ENCODE results near the gene TMEM176B. TPM values are rescaled to one million over a fixed set of nuclear protein-coding genes. Genes with fewer than 3 reads are reported as not detected.
A peak's percentile ranks its signal among the peaks of the same experiment; 100 is the strongest.

TMEM176B gene
- total RNA-seq, 1 experiment from 2014 or later = 0.31 TPM

DNA sequence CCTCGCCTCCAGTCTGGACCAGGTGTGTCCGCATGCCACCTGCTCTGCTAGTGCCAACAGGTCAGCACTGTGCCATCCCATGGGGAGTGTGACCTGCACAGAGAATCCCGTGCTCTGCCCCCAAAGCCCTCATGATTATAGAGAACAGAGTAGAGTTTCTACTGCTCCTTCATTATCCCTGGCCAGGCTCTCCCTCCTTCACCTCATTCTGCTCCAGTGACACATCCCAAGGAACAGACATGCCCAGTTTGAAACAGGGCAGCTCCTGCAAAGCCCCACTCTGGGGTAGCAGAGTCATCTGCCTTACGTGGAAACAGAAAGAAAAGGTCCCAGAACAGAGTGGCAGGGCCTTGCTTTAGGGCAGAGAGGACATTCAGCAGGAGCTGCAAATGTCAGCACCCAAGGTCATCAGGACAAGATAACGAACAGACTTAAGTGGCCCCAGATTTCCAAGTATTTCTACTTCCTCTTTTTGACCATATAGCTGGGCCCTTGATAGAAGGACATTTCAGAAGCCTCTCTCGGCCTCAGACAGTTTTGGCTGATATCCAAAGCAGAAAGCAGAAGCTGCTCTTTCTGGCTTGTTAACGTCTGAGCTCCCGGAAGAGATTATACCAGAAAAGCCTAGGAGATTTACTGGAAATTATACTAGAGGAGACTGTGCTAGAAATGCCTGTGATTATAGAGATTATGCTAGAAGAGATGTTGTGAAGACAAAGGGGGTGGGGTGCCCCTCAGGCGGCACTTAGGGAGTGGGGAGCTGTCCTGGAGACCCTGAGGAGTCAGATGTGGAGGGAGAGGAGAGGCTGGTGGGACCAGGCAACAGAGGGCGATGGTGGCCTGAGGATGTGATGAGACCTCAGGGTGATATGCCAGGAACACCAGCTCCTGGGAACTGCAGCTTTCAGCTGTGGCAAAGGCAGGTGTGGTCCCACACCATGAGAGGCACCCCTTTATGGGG, 12.6 kb downstream of the TMEM176B start:
- ATAC-seq = peak; percentile 65; the same call in 1 of the 2 replicates

DNA sequence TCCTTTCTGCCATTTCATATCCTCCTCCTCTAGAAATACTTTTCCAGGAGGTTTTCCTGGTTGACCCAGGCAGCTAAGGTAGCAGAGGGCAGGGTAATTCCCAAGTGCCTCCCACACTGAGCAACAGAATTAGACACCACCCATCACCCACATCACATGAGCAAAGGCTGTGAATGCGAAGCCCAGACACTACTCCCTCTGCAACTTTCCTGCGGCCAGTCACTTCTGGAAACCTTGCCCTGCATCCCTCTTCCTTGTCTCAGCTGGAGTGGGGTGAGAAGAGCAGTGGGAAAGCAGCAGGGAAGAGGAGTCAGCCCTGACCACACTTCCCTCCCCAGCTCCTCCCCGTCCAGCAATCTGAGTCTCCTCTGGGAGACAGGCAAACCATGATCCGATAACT, 15.2 kb downstream of the TMEM176B start:
- in situ Hi-C loops (cut with HindIII; ENCODE audit: low pct_unique_long_range_greater_than_20kb, low sequenced_read_pairs) (no loop called here), intact Hi-C loops (cut with micrococcal nuclease; ENCODE audit: unreplicated experiment) (loop anchor here (5.0 kb wide), 1 partner anchor 92 kb away; no protein-coding TSS in a partner anchor)
- H3K36me3 ChIP-seq (ENCODE audit: control insufficient read depth, insufficient read depth, low read length) = no peaks in the 10 kb centered on the region
- no peak overlapping the region for H3K4me3 ChIP-seq (ENCODE audit: low read depth in 2 of 2, low read length in 2 of 2)
- DNase-seq (ENCODE audit: low read depth, low spot score) (no peak), ATAC-seq (no peak)
- no TSS peak for BruUV-seq (replicated peaks)
- no peaks in the 10 kb centered on the region for H3K9me3 ChIP-seq (ENCODE audit: control insufficient read depth, insufficient read depth, low read depth, low read length)
- POLR2A ChIA-PET = no interaction called here
- no peak overlapping the region for H3K27ac ChIP-seq (ENCODE audit: low read length)
- H3K27me3 ChIP-seq (ENCODE audit: control insufficient read depth, insufficient read depth, low read length) = peaks cover 5% of the 10 kb centered on the region
- no peaks in the 10 kb centered on the region for H3K4me1 ChIP-seq (ENCODE audit: control insufficient read depth, insufficient read depth, low read length)
- TF ChIP-seq POLR2AphosphoS5 (IDR thresholded peaks at IDR 0.05; ENCODE audit: low read depth, low read length) (no peak), TCF7L2 (IDR thresholded peaks at IDR 0.05; ENCODE audit: low read depth, low read length) (no peak), SIN3A (IDR thresholded peaks at IDR 0.05; ENCODE audit: borderline replicate concordance, insufficient read depth, low read depth, low read length) (no peak)
- TF ChIP-seq, protein P1, sequence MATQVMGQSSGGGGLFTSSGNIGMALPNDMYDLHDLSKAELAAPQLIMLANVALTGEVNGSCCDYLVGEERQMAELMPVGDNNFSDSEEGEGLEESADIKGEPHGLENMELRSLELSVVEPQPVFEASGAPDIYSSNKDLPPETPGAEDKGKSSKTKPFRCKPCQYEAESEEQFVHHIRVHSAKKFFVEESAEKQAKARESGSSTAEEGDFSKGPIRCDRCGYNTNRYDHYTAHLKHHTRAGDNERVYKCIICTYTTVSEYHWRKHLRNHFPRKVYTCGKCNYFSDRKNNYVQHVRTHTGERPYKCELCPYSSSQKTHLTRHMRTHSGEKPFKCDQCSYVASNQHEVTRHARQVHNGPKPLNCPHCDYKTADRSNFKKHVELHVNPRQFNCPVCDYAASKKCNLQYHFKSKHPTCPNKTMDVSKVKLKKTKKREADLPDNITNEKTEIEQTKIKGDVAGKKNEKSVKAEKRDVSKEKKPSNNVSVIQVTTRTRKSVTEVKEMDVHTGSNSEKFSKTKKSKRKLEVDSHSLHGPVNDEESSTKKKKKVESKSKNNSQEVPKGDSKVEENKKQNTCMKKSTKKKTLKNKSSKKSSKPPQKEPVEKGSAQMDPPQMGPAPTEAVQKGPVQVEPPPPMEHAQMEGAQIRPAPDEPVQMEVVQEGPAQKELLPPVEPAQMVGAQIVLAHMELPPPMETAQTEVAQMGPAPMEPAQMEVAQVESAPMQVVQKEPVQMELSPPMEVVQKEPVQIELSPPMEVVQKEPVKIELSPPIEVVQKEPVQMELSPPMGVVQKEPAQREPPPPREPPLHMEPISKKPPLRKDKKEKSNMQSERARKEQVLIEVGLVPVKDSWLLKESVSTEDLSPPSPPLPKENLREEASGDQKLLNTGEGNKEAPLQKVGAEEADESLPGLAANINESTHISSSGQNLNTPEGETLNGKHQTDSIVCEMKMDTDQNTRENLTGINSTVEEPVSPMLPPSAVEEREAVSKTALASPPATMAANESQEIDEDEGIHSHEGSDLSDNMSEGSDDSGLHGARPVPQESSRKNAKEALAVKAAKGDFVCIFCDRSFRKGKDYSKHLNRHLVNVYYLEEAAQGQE (IDR thresholded peaks at IDR 0.05; ENCODE audit: insufficient read depth in 1 of 2, low read depth in 2 of 2, low read length in 1 of 2) = no peak
- TF ChIP-seq, protein P2, sequence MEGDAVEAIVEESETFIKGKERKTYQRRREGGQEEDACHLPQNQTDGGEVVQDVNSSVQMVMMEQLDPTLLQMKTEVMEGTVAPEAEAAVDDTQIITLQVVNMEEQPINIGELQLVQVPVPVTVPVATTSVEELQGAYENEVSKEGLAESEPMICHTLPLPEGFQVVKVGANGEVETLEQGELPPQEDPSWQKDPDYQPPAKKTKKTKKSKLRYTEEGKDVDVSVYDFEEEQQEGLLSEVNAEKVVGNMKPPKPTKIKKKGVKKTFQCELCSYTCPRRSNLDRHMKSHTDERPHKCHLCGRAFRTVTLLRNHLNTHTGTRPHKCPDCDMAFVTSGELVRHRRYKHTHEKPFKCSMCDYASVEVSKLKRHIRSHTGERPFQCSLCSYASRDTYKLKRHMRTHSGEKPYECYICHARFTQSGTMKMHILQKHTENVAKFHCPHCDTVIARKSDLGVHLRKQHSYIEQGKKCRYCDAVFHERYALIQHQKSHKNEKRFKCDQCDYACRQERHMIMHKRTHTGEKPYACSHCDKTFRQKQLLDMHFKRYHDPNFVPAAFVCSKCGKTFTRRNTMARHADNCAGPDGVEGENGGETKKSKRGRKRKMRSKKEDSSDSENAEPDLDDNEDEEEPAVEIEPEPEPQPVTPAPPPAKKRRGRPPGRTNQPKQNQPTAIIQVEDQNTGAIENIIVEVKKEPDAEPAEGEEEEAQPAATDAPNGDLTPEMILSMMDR (IDR thresholded peaks at IDR 0.05) = no peak
- CTCF ChIA-PET = no interaction called here

More for the DNA sequence above, 12.6 kb downstream of the TMEM176B start:
- H3K36me3 ChIP-seq (ENCODE audit: control insufficient read depth, insufficient read depth, low read length) = no peaks in the 10 kb centered on the region
- in situ Hi-C loops (cut with HindIII; ENCODE audit: low pct_unique_long_range_greater_than_20kb, low sequenced_read_pairs) = no loop called here
- CTCF ChIA-PET = no interaction called here
- no peaks in the 10 kb centered on the region for H3K9me3 ChIP-seq (ENCODE audit: control insufficient read depth, insufficient read depth, low read depth, low read length)
- POLR2A ChIA-PET = no interaction called here
- intact Hi-C loops (cut with micrococcal nuclease; ENCODE audit: unreplicated experiment) = no loop called here
- H3K27ac ChIP-seq (ENCODE audit: low read length) = no peak overlapping the region
- no TSS peak for BruUV-seq (replicated peaks)
- peaks cover 13% of the 10 kb centered on the region for H3K27me3 ChIP-seq (ENCODE audit: control insufficient read depth, insufficient read depth, low read length)
- TF ChIP-seq, protein P1 (IDR thresholded peaks at IDR 0.05; ENCODE audit: insufficient read depth in 1 of 2, low read depth in 2 of 2, low read length in 1 of 2) = no peak
- TF ChIP-seq TCF7L2 (IDR thresholded peaks at IDR 0.05; ENCODE audit: low read depth, low read length) (no peak), POLR2AphosphoS5 (IDR thresholded peaks at IDR 0.05; ENCODE audit: low read depth, low read length) (no peak), SIN3A (IDR thresholded peaks at IDR 0.05; ENCODE audit: borderline replicate concordance, insufficient read depth, low read depth, low read length) (no peak)
- TF ChIP-seq, protein P2 (IDR thresholded peaks at IDR 0.05) = no peak
- H3K4me1 ChIP-seq (ENCODE audit: control insufficient read depth, insufficient read depth, low read length) = no peaks in the 10 kb centered on the region
- DNase-seq (ENCODE audit: low read depth, low spot score) = no peak
- no peak overlapping the region for H3K4me3 ChIP-seq (ENCODE audit: low read depth in 2 of 2, low read length in 2 of 2)
